NCI-H524 treated with DMSO at 0.1 percent for 48 hours (cell line): ENCODE measurements around the gene DIP2A.
"Not testable (repeated sequence)": the region's sequence is repeated elsewhere in the genome, so short reads cannot be mapped to it uniquely, and the experiment has no call there.

ENCODE experiments used
- DNase-seq: peaks from one replicate; lab custom pipeline; 2025; lab: John Stamatoyannopoulos, UW

DIP2A gene

GRCh38 chr21:46452710-46453109 is 6.0 kb upstream of the DIP2A start:
- DNase-seq = no peak

DNA sequence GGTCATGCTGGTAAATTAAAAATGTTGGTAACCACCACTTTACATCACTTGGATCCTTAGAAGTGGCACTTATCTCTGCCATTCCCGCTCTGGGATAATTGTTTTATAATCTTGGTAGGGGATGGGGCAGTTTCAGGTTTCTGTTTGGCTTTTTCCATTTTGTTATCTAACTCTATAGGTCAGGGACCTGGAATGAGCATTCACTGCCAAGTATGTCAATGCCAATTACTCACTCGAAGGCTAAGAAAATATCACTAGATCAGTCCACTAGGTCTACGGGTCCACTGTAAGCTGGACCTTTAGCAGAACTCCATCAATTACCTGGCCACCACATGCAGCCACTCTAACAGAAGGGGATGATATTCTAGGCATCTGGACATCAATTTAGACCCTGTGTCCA is 4.5 kb upstream of the DIP2A start:
- DNase-seq = no peak

GRCh38 chr21:46454634-46455390 is 3.9 kb upstream of the DIP2A start:
- DNase-seq = no peak

- no peak for DNase-seq
Measured at GRCh38 chr21:46455575-46456385, 2.9 kb upstream of the DIP2A start.

- DNase-seq = no peak
Measured at GRCh38 chr21:46456750-46457149, 1.9 kb upstream of the DIP2A start.

- no peak for DNase-seq
Measured at GRCh38 chr21:46457801-46458314, 833 bp upstream of the DIP2A start.

GRCh38 chr21:46459024-46459355 is 299 bp downstream of the DIP2A start:
- DNase-seq = no peak

- no peak for DNase-seq
Measured at GRCh38 chr21:46459356-46460112, 843 bp downstream of the DIP2A start.

DNA sequence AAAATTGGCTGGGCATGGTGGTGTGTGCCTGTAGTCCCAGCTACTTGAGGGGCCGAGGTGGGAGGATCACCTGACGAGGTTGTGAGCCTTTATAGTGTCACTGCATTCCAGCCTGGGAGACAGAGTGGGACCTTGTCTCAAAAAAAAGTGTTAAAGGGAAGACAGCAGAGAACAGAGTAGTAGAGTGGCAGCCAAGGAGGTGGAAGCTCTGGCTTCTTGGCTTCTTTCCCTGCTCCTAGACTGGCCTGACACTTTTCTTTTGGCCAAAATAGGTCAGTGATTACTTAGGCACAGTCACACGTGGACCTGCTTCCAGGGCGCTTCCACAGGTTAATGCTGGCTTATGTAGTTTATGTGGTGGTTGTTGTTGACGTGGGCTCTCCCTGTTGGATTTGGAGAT is 3.2 kb downstream of the DIP2A start:
- no peak for DNase-seq

DNA sequence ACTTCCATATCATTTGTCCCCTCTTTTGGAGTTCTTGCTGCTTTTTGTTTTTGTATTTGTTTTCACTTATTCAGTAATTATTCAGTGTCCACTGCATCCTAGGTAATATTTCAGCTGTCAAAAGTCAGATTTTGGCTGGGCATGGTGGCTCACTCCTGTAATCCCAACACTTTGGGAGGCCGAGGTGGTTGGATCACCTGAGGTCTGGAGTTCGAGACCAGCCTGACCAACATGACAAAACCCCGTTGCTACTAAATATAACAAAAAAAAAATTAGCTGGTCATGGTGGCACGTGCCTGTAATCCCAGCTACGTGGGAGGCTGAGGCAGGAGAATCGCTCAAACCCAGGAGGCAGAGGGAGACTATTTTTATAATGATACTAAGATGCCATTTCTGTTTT is 6.5 kb downstream of the DIP2A start:
- not testable (repeated sequence) for DNase-seq

DNA sequence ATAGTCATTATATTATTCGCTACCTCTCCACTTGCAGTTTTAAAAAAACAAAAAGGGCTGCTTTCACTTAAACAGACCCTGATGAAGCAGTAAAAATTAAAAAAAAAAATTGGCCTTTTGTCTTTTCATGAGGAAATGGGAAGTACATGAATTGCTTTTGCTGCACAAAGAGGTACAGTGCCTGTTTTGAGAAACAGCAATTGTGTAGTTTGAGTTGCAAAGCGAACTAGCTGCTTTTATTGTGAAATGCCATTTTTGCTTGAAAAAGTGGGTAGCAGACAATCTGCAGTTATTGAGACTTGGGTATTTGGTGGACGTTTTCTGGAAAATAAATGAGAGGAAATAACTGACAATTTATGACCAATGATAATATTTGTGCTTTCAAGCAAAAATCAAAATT is 7.0 kb downstream of the DIP2A start:
- DNase-seq = no peak

DNA sequence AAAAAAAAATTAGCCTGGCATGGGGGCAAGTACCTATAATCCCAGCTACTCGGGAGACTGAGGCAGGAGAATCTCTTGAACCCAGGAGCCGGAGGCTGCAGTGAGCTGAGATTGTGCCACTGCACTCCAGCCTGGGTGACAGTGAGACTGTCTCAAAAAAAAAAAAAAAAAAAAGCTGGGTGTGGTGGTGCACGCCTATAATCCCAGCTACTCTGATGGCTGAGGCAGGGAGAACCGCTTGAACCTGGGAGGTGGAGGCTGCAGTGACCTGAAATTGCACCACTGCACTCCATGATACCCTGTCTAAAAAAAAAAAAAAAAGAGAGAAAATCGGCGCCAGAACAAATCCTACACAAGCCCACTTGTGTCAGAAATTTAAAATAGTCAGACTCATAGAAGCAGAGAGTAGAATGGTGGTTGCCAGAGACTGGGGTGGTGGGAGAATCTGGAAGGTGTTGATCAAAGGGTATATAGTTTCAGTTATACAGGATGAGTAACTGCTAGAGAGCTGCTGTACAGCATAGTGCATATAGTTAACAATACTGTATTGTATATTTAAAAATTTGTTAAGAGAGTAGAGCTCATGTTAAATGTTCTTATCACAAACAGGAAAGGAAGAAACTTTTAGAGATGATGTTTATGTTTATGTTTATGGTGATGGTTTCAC is 9.6 kb downstream of the DIP2A start:
- DNase-seq = no peak

DNA sequence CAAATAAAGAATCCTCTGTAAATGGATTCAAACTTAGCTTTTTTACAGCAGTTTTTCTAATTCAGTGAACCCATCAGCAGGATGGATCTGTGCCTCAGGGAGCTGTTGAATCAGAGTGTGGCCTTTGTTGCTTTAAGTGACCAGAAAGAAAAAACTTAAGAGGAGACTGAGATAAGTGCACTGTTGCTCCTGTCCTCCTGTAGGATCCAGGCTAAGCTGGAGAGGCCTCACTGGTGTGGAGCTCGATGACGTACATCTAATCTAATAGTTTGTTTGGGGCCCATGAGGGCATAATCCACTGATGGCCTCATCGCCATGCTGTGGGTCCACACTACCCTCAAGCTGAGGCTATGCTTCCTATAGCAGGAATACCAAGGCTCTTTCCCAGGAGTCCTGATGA is 10.6 kb downstream of the DIP2A start:
- no peak for DNase-seq

GRCh38 chr21:46471514-46471913 is 12.8 kb downstream of the DIP2A start:
- DNase-seq = no peak

DNA sequence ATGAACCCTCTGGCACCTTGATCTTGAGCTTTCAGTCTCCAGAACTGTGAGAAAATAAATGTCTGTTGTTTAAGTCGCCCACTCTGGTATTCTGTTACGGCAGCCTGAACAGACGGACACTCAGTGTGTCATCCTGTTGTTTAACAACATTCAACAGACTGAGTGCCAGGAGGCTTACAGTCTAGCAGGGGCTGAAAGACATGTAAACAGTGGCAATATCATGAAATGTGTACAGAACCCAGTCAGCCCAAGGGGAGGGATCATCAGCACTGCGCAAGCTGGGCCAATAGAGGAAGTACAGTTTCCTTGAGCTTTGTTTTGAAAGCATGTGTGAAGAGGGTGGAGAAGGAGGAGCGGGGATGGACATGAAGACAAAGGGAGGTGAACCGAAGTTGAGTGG is 13.6 kb downstream of the DIP2A start:
- DNase-seq = no peak

DNA sequence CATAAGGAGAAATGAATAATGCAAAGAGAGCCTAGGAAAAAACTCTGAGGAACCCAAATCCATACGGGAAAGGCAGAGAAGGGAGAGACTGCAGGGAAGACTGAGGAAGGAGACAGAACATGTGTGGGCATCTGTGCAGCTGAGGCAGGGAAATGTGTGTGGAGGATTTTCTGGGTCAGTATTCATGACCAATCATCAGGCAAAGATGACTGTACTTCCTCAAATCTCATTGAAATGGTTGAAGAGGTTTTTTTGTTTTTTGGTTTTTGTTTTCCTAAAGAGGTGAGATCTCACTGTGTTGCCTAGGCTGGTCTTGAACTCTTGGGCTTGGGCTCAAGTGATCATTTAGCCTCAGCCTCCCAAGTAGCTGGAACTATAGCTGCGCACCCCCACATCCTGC is 15.7 kb downstream of the DIP2A start:
- no peak for DNase-seq

GRCh38 chr21:46475296-46475695 is 16.6 kb downstream of the DIP2A start:
- no peak for DNase-seq

- no peak for DNase-seq
Measured at GRCh38 chr21:46477765-46478164, 19.1 kb downstream of the DIP2A start.

DNA sequence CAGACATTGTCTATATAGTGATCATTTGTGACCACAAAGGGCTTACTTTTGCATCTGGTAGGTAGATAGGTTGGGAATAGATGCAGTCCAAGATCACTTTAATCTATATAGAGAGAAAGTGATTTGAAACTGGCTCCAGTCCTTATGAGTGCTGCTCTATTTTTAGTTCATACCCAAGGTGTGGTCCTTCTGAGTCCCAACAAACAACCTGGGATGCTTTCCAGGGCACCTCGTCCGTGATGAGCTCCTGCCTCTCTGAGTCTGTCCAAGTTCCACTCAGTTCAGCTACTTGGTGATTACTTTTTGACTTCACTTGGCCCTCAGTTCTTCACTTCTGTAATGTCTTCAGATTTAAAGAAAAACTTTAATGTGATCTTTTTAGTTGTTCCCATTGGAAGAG is 20.2 kb downstream of the DIP2A start:
- no peak for DNase-seq

DNA sequence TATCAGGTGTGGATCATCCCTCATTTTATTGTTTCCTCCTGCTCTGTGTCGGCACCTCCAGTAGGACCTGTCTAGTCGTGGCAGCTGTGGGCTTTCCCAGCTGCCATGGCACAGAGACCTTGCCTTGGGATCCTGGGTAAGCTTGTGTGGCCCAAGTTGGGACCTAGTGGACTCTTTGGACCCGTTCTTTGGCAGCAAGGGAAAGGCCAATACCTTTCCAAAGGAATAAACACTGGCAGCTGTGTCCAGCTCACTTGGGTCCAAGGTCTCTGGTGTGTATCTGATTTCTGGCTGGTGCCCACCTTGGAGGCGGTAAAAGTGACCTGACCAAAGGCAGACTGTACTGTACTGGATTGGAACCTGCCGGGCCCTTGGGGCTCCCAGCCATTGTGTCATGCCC is 21.8 kb downstream of the DIP2A start:
- DNase-seq = no peak

GRCh38 chr21:46482225-46482845 is 23.6 kb downstream of the DIP2A start:
- no peak for DNase-seq

DNA sequence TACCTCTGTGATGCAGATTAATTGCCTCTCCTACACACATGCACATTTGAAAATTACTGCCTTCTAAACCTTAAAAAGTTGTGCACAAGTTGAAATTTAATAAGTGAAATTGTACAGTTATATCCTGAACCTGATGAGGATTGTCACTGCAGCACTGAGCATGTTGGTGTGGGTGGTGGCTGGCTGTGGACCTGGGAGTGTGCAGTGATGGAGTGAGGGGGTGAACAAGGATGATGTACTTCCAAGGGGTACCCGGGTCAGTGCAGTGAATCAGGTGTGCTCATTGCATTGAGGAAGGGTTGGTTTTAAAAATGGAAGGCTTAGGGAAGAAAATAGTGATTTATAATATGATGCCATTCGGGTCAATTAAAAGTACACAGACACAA is 24.1 kb downstream of the DIP2A start:
- no peak for DNase-seq
